ENCODE measurements around the gene LRRC32.

DNA sequence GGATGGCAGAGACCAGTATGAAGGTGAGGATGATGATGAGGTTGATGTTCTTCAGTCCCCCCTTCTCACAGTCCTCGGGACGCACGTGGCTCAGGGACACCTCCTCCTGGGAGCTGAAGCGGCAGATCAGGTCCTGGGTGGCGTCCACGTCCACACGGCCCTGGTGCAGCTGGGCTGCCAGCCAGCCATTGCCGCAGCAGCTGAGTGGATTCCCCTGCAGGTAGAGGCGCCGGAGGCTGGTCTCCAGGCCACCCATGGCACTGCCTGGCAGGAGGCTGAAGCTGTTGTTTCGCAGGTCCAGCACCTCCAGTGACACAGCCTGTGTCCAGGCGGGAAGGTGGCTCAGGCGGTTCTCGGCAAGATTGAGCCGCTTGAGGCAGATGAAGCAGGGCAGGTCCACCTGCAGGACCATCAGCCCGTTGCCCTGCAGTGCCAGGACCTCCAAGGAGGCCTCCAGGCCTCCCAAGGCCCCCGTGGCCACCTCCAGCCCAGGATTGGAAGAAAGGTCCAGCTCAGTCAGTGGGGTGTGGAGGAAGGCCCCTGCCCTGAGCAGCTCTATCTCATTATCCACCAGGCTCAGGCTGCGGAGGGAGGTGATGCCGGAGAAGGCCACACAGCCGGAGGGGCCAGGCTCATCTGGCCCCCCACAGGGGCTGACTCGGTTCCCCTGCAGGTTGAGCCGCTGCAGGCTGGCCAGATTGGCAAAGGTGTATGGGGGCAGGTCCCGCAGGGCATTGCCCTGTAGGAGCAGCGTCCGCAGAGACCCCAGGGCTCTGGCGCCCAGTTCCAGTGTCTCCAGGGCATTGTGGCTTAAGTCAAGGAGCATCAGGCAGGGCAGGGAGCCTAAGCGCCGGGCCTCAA is 10.6 kb downstream of the LRRC32 start:
- TF ChIP-seq, protein P1, sequence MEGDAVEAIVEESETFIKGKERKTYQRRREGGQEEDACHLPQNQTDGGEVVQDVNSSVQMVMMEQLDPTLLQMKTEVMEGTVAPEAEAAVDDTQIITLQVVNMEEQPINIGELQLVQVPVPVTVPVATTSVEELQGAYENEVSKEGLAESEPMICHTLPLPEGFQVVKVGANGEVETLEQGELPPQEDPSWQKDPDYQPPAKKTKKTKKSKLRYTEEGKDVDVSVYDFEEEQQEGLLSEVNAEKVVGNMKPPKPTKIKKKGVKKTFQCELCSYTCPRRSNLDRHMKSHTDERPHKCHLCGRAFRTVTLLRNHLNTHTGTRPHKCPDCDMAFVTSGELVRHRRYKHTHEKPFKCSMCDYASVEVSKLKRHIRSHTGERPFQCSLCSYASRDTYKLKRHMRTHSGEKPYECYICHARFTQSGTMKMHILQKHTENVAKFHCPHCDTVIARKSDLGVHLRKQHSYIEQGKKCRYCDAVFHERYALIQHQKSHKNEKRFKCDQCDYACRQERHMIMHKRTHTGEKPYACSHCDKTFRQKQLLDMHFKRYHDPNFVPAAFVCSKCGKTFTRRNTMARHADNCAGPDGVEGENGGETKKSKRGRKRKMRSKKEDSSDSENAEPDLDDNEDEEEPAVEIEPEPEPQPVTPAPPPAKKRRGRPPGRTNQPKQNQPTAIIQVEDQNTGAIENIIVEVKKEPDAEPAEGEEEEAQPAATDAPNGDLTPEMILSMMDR (IDR thresholded peaks at IDR 0.05; ENCODE audit: insufficient read depth, low read depth, low read length) = no peak
- no peak for TF ChIP-seq EZH2 (IDR thresholded peaks at IDR 0.05; ENCODE audit: insufficient read depth, low read length)

Data from astrocyte (in vitro differentiated cells and primary cell).